HEK293 (cell line): ENCODE data around the gene ZEB2.

Experiments used
- CTCF ChIA-PET: fragments of 350-600 bp; formaldehyde crosslinking; extraction: SDS; loops from one replicate; lab custom pipeline; 2021; ENCODE audit warnings: antibody characterized with exemption; lab: Yijun Ruan, JAX
- POLR2A ChIA-PET: fragments of 300-600 bp; formaldehyde crosslinking; extraction: SDS; loops from one replicate; lab custom pipeline; 2020; ENCODE audit warnings: antibody characterized with exemption, inconsistent platforms; lab: Yijun Ruan, JAX
- H3K27ac ChIP-seq: fragments of 200-500 bp; sonication (Bioruptor generic); 2 replicates; pipeline ENCODE4 v1.5.1; 2014; ENCODE audit warnings: low read depth, low read length, control low read depth, inconsistent platforms; ENCODE audit errors: extremely low read depth
- H3K36me3 ChIP-seq, 2 experiments: fragments of 200-500 bp in 1 of 2; sonication (Bioruptor generic) in 1 of 2; 1 replicate in 1 of 2; 2 replicates in 1 of 2; pipeline ENCODE4 v1.5.1; 2014 to 2017; ENCODE audit warnings: inconsistent platforms in 2 of 2, low read length in 2 of 2; ENCODE audit not compliant: control insufficient read depth in 2 of 2, insufficient read depth in 1 of 2
- H3K4me1 ChIP-seq: fragments of 200-500 bp; sonication (Bioruptor generic); 2 replicates; pipeline ENCODE4 v1.5.1; 2014; ENCODE audit warnings: mild to moderate bottlenecking, low read length, inconsistent platforms; ENCODE audit not compliant: control insufficient read depth, insufficient read depth
- H3K4me3 ChIP-seq: 2 replicates; pipeline ENCODE4 v1.5.1; 2011; ENCODE audit warnings: low read depth, mild to moderate bottlenecking, control low read depth, low read length, moderate library complexity
- H3K9me3 ChIP-seq: fragments of 200-500 bp; sonication (Bioruptor generic); 2 replicates; pipeline ENCODE4 v1.5.1; 2014; ENCODE audit warnings: low read depth, low read length, inconsistent platforms; ENCODE audit not compliant: control insufficient read depth, insufficient read depth
- EGR2 ChIP-seq: fragments of 450-650 bp; formaldehyde crosslinking; IDR thresholded peaks from 2 replicates; pipeline ENCODE4 v1.5.1; 2016; ENCODE audit warnings: low read depth, missing biosample characterization, missing genetic modification characterization
- FEZF1 ChIP-seq: fragments of 450-650 bp; formaldehyde crosslinking; IDR thresholded peaks from 2 replicates; pipeline ENCODE4 v1.5.1; 2016; ENCODE audit warnings: missing biosample characterization, missing genetic modification characterization
- GLI2 ChIP-seq: fragments of 450-650 bp; formaldehyde crosslinking; IDR thresholded peaks from 2 replicates; pipeline ENCODE4; 2017; ENCODE audit warnings: missing biosample characterization, missing genetic modification characterization, low read depth, borderline replicate concordance
- KLF10 ChIP-seq: fragments of 450-650 bp; IDR thresholded peaks from 2 replicates; pipeline ENCODE4 v1.5.1; 2018; ENCODE audit warnings: missing biosample characterization, mild to moderate bottlenecking, missing genetic modification characterization
- KLF7 ChIP-seq: fragments of 450-650 bp; formaldehyde crosslinking; IDR thresholded peaks from 2 replicates; pipeline ENCODE4 v1.5.1; 2016; ENCODE audit warnings: missing biosample characterization, missing genetic modification characterization, borderline replicate concordance
- KLF9 ChIP-seq: fragments of 450-650 bp; formaldehyde crosslinking; IDR thresholded peaks from 2 replicates; pipeline ENCODE4 v1.5.1; 2016; ENCODE audit warnings: missing biosample characterization, missing genetic modification characterization, low read depth
- PRDM1 ChIP-seq: fragments of 450-650 bp; formaldehyde crosslinking; IDR thresholded peaks from 2 replicates; pipeline ENCODE4; 2016; ENCODE audit warnings: missing biosample characterization, missing genetic modification characterization
- PRDM2 ChIP-seq: fragments of 450-650 bp; formaldehyde crosslinking; IDR thresholded peaks from 2 replicates; pipeline ENCODE4 v1.5.1; 2016; ENCODE audit warnings: missing biosample characterization, missing genetic modification characterization, borderline replicate concordance
- PRDM6 ChIP-seq: fragments of 450-650 bp; formaldehyde crosslinking; IDR thresholded peaks from 2 replicates; pipeline ENCODE4 v1.5.1; 2017; ENCODE audit warnings: missing biosample characterization, missing genetic modification characterization
- ZBTB17 ChIP-seq: fragments of 450-650 bp; formaldehyde crosslinking; IDR thresholded peaks from 2 replicates; pipeline ENCODE4 v1.5.1; 2016; ENCODE audit warnings: missing biosample characterization, missing genetic modification characterization
- ZNF16 ChIP-seq: fragments of 450-650 bp; formaldehyde crosslinking; IDR thresholded peaks from 2 replicates; pipeline ENCODE4 v1.5.1; 2016; ENCODE audit warnings: low read depth, missing biosample characterization, missing genetic modification characterization
- ZNF184 ChIP-seq: fragments of 450-650 bp; IDR thresholded peaks from 2 replicates; pipeline ENCODE4 v1.5.1; 2018; ENCODE audit warnings: missing biosample characterization, mild to moderate bottlenecking, missing genetic modification characterization
- ZNF23 ChIP-seq: fragments of 450-650 bp; formaldehyde crosslinking; IDR thresholded peaks from 2 replicates; pipeline ENCODE4 v1.5.1; 2016; ENCODE audit warnings: missing biosample characterization, missing genetic modification characterization, borderline replicate concordance
- ZNF626 ChIP-seq: fragments of 450-650 bp; sonication (Bioruptor Pico); formaldehyde crosslinking; IDR thresholded peaks from 2 replicates; pipeline ENCODE4 v1.5.1; 2018; ENCODE audit warnings: missing biosample characterization, missing genetic modification characterization, inconsistent platforms
- ZNF660 ChIP-seq: fragments of 450-650 bp; IDR thresholded peaks from 2 replicates; pipeline ENCODE4 v1.5.1; 2018; ENCODE audit warnings: missing biosample characterization, mild to moderate bottlenecking, missing genetic modification characterization
- TF ChIP-seq, protein P1 (sequence below): fragments of 450-650 bp; formaldehyde crosslinking; IDR thresholded peaks from 2 replicates; pipeline ENCODE4 v1.5.1; 2016; ENCODE audit warnings: missing biosample characterization, missing genetic modification characterization, low read depth
- TF ChIP-seq, protein P2 (sequence below): fragments of 450-650 bp; IDR thresholded peaks from 2 replicates; pipeline ENCODE4 v1.5.1; 2018; ENCODE audit warnings: missing biosample characterization, missing genetic modification characterization
- TF ChIP-seq, protein P3 (sequence below): fragments of 450-650 bp; formaldehyde crosslinking; IDR thresholded peaks from 2 replicates; pipeline ENCODE4 v1.5.1; 2016; ENCODE audit warnings: missing biosample characterization, missing genetic modification characterization

The ZEB2 gene

GRCh38 chr2:144479659-144480058 is 40.3 kb downstream of the ZEB2 start:
- CTCF ChIA-PET = interaction anchor here (0.5 to 1.3 kb wide), 2 partner anchors 28 to 431 kb away, joined by 3 read pairs; no protein-coding TSS in a partner anchor
- Histone ChIP-seq H3K9me3 (no peaks in the 10 kb centered on the region), H3K4me1 (peaks cover 21% of the 10 kb centered on the region), H3K36me3 (no peaks in the 10 kb centered on the region), H3K27ac (no peak overlapping the region), H3K4me3 (no peak overlapping the region)
- POLR2A ChIA-PET = no interaction called here
- no peak for TF ChIP-seq PRDM1 (tag by site-specific recombination)
- no peak for TF ChIP-seq PRDM2 (tag by site-specific recombination)
- no peak for TF ChIP-seq GLI2 (tag by site-specific recombination)
- TF ChIP-seq ZNF626 (tag by site-specific recombination) = no peak
- TF ChIP-seq, protein P1, sequence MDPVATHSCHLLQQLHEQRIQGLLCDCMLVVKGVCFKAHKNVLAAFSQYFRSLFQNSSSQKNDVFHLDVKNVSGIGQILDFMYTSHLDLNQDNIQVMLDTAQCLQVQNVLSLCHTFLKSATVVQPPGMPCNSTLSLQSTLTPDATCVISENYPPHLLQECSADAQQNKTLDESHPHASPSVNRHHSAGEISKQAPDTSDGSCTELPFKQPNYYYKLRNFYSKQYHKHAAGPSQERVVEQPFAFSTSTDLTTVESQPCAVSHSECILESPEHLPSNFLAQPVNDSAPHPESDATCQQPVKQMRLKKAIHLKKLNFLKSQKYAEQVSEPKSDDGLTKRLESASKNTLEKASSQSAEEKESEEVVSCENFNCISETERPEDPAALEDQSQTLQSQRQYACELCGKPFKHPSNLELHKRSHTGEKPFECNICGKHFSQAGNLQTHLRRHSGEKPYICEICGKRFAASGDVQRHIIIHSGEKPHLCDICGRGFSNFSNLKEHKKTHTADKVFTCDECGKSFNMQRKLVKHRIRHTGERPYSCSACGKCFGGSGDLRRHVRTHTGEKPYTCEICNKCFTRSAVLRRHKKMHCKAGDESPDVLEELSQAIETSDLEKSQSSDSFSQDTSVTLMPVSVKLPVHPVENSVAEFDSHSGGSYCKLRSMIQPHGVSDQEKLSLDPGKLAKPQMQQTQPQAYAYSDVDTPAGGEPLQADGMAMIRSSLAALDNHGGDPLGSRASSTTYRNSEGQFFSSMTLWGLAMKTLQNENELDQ (tag by site-specific recombination) = no peak
- TF ChIP-seq FEZF1 = no peak
- no peak for TF ChIP-seq EGR2 (tag by site-specific recombination)
- TF ChIP-seq ZNF660 (tag by site-specific recombination) = no peak
- TF ChIP-seq, protein P2, sequence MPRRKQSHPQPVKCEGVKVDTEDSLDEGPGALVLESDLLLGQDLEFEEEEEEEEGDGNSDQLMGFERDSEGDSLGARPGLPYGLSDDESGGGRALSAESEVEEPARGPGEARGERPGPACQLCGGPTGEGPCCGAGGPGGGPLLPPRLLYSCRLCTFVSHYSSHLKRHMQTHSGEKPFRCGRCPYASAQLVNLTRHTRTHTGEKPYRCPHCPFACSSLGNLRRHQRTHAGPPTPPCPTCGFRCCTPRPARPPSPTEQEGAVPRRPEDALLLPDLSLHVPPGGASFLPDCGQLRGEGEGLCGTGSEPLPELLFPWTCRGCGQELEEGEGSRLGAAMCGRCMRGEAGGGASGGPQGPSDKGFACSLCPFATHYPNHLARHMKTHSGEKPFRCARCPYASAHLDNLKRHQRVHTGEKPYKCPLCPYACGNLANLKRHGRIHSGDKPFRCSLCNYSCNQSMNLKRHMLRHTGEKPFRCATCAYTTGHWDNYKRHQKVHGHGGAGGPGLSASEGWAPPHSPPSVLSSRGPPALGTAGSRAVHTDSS (tag by site-specific recombination) = no peak
- TF ChIP-seq ZNF23 (tag by site-specific recombination) = no peak
- no peak for TF ChIP-seq KLF9 (tag by site-specific recombination)
- no peak for TF ChIP-seq KLF10
- TF ChIP-seq PRDM6 (tag by site-specific recombination) = no peak
- TF ChIP-seq KLF7 (tag by site-specific recombination) = no peak
- no peak for TF ChIP-seq ZBTB17 (tag by site-specific recombination)
- no peak for TF ChIP-seq ZNF16 (tag by site-specific recombination)
- no peak for TF ChIP-seq ZNF184 (tag by site-specific recombination)
- TF ChIP-seq, protein P3, sequence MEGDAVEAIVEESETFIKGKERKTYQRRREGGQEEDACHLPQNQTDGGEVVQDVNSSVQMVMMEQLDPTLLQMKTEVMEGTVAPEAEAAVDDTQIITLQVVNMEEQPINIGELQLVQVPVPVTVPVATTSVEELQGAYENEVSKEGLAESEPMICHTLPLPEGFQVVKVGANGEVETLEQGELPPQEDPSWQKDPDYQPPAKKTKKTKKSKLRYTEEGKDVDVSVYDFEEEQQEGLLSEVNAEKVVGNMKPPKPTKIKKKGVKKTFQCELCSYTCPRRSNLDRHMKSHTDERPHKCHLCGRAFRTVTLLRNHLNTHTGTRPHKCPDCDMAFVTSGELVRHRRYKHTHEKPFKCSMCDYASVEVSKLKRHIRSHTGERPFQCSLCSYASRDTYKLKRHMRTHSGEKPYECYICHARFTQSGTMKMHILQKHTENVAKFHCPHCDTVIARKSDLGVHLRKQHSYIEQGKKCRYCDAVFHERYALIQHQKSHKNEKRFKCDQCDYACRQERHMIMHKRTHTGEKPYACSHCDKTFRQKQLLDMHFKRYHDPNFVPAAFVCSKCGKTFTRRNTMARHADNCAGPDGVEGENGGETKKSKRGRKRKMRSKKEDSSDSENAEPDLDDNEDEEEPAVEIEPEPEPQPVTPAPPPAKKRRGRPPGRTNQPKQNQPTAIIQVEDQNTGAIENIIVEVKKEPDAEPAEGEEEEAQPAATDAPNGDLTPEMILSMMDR (tag by site-specific recombination) = no peak
